Measurements from ENCODE around the gene PSEN1. TPM values are rescaled to one million over a fixed set of nuclear protein-coding genes. Genes with fewer than 3 reads are reported as not detected.

The PSEN1 gene
- total RNA-seq, 2 donors from 2014 or later = 20.5 to 22.3 TPM

DNA sequence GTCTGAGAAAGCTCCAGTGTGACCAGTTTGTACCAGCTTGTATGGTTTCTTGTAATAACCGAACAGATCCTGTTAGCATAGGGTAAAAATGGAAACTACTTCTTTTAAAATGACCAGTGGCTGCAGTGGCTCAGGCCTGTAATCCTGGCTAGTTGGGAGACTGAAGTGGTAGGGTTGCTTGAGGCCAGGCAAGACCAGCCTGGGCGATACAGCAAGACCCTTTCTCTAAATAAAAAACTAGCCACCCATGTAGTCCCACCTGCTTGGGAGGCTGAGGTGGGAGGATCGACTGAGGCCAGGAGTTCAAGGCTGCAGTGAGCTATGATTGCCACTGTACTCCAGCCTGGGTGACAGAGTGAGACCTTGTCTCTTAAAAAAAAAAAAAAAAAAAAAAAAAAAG, 7.3 kb downstream of the PSEN1 start:
- TF ChIP-seq, protein P1, sequence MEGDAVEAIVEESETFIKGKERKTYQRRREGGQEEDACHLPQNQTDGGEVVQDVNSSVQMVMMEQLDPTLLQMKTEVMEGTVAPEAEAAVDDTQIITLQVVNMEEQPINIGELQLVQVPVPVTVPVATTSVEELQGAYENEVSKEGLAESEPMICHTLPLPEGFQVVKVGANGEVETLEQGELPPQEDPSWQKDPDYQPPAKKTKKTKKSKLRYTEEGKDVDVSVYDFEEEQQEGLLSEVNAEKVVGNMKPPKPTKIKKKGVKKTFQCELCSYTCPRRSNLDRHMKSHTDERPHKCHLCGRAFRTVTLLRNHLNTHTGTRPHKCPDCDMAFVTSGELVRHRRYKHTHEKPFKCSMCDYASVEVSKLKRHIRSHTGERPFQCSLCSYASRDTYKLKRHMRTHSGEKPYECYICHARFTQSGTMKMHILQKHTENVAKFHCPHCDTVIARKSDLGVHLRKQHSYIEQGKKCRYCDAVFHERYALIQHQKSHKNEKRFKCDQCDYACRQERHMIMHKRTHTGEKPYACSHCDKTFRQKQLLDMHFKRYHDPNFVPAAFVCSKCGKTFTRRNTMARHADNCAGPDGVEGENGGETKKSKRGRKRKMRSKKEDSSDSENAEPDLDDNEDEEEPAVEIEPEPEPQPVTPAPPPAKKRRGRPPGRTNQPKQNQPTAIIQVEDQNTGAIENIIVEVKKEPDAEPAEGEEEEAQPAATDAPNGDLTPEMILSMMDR (IDR thresholded peaks at IDR 0.05) = no peak
- Histone ChIP-seq H3K27me3 (no peaks in the 10 kb centered on the region), H3K27ac (no peak overlapping the region), H3K4me1 (peaks cover 0 to 11% of the 10 kb centered on the region in 2 donors), H3K36me3 (peaks cover 10% of the 10 kb centered on the region), H3K9me3 (no peaks in the 10 kb centered on the region), H3K4me3 (no peak overlapping the region)
- DNase-seq (ENCODE audit: low spot score) = no peak

DNA sequence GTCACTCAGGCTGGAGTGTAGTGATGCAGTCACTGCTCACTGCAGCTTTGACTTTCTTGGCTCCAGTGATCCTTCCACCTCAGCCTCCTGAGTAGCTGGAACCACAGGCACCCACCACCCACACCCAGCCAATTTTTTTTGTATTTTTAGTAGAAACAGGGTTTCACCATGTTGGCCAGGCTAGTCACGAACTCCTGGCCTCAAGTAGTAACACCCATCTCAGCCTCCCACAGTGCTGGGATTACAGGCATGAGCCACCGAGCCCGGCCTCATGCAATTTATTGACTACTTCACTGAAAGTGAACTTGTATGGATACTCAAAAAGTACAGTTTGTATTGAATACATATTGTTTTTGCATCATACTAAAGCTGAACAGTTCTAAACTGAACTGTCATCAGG, 9.1 kb downstream of the PSEN1 start:
- no peak overlapping the region for H3K4me3 ChIP-seq
- H3K4me1 ChIP-seq = peaks cover 0 to 11% of the 10 kb centered on the region in 2 donors
- DNase-seq (ENCODE audit: low spot score) = no peak
- H3K27ac ChIP-seq = no peak overlapping the region
- H3K27me3 ChIP-seq = no peaks in the 10 kb centered on the region
- no peaks in the 10 kb centered on the region for H3K9me3 ChIP-seq
- TF ChIP-seq, protein P1 (IDR thresholded peaks at IDR 0.05) = no peak
- peaks cover 24% of the 10 kb centered on the region for H3K36me3 ChIP-seq

- Histone ChIP-seq H3K4me3 (no peak overlapping the region), H3K36me3 (peaks cover 24% of the 10 kb centered on the region), H3K9me3 (no peaks in the 10 kb centered on the region), H3K4me1 (peaks cover 0 to 11% of the 10 kb centered on the region in 2 donors), H3K27ac (no peak overlapping the region), H3K27me3 (no peaks in the 10 kb centered on the region)
- DNase-seq (ENCODE audit: low spot score) = no peak
- TF ChIP-seq, protein P1 (IDR thresholded peaks at IDR 0.05) = no peak
Measured at GRCh38 chr14:73146111-73146510, 9.8 kb downstream of the PSEN1 start.

DNA sequence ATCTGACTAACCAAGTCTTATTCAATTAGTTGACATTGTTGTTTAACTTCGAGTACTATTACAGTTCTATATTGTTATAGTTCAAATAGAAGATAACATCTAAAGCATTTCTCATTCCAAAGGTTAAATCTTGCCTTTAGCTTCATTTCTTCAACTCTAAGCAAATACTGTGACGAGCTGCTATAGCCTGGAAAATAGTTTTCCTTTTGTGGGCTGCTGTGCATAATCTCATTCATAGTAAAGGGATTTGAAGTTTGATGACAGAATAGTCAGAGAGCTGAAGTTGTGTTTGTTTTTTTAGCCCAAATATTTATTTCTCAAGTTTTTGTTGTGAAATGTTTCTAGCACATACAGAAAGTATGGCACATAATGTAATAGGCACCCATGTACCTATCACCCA, 13.4 kb downstream of the PSEN1 start:
- Histone ChIP-seq H3K4me3 (no peak overlapping the region), H3K36me3 (peaks cover 34% of the 10 kb centered on the region)
- TF ChIP-seq, protein P1 (IDR thresholded peaks at IDR 0.05) = no peak

DNA sequence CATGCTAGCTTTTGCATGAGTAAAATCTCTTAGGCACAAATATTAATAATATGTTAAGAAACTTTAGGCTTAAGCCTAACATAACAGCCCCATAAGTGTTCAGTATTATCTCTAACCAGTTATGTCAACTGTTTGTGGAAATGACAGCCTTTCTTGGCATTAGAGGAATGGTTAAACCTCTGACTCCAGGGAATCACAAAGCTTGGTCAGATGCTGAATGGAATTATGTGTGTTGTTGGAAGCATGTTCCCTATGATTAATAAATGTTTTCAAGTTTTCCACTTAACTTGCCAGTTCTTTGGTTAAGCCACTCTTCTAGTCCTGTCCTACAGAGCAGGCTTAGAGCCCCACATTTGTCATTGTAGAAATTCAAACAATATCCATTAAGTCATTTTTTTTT, 17.0 kb downstream of the PSEN1 start:
- TF ChIP-seq, protein P1 (IDR thresholded peaks at IDR 0.05) = no peak
- no peaks in the 10 kb centered on the region for H3K9me3 ChIP-seq
- no peaks in the 10 kb centered on the region for H3K4me1 ChIP-seq
- H3K4me3 ChIP-seq = no peak overlapping the region
- H3K36me3 ChIP-seq = peaks cover 36% of the 10 kb centered on the region
- no peak overlapping the region for H3K27ac ChIP-seq
- DNase-seq (ENCODE audit: low spot score) = no peak
- H3K27me3 ChIP-seq = no peaks in the 10 kb centered on the region

More for the DNA sequence above, 13.4 kb downstream of the PSEN1 start:
- no peak for DNase-seq (ENCODE audit: low spot score)
- Histone ChIP-seq H3K27ac (no peak overlapping the region), H3K4me1 (no peaks in the 10 kb centered on the region), H3K9me3 (no peaks in the 10 kb centered on the region), H3K27me3 (no peaks in the 10 kb centered on the region)

DNA sequence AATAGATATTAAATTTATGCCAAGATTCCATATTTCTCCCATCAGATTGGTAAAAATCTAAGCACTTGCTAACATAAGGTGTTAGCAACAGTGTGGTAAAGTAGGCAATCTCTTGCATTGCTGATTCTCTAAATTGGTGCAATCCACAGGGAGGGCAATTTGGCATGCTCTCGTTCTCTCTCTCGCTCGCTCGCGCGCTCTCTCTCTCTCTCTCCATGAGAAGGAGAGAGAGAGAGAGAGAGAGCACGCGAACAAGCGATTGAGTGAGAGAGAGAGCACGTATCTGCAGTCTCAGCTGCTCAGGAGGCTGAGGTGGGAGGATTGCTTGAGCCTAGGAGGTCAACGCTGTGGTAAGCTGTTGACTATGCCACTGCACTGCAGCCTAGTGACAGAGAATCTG, 25.9 kb downstream of the PSEN1 start:
- peaks cover 29% of the 10 kb centered on the region for H3K36me3 ChIP-seq
- H3K4me1 ChIP-seq = no peaks in the 10 kb centered on the region
- TF ChIP-seq, protein P1 (IDR thresholded peaks at IDR 0.05) = no peak
- H3K27me3 ChIP-seq = no peaks in the 10 kb centered on the region
- H3K4me3 ChIP-seq = no peak overlapping the region
- H3K27ac ChIP-seq = no peak overlapping the region
- DNase-seq (ENCODE audit: low spot score) = no peak
- H3K9me3 ChIP-seq = no peaks in the 10 kb centered on the region

Data from right atrium auricular region (tissue), 2 donors.